PC-3 (cell line): Measurements from ENCODE around the gene TFEB. TPM values are rescaled to one million over a fixed set of nuclear protein-coding genes. Genes with fewer than 3 reads are reported as not detected.

Source experiments
- ATAC-seq: fragments of 200-7000 bp; cut with Tn5 transposase; 2 replicates; pipeline ENCODE4 v1.9.1; 2020; ENCODE audit warnings: mild to moderate bottlenecking, moderate library complexity
- BruUV-seq: library from RNA; stranded (reverse); fragments of 400-500 nt; replicated peaks from 2 replicates; lab custom pipeline; 2021; lab: Mats Ljungman, UMichigan
- CTCF ChIA-PET: fragments of 300-600 bp; sonication (Branson Sonifier 250); formaldehyde crosslinking; loops from one replicate; lab custom pipeline; 2022; ENCODE audit warnings: antibody characterized with exemption; lab: Charles Lee
- POLR2A ChIA-PET: fragments of 300-600 bp; sonication (Branson Sonifier 250); formaldehyde crosslinking; loops from one replicate; lab custom pipeline; 2022; ENCODE audit warnings: antibody characterized with exemption; ENCODE audit not compliant: unreplicated experiment; lab: Charles Lee
- DNase-seq: peaks from one replicate; pipeline ENCODE4 v3.0.0-alpha.2; 2015
- H2AFZ ChIP-seq: fragments of 300-600 bp; sonication (generic); 2 replicates; pipeline ENCODE4 v1.6.0; 2016; ENCODE audit warnings: antibody characterized with exemption, low read length
- H3F3A ChIP-seq: fragments of 300-600 bp; sonication (generic); one replicate; pipeline ENCODE4 v1.6.0; 2017; ENCODE audit warnings: antibody characterized with exemption, low read length, control low read depth, mild to moderate bottlenecking; ENCODE audit not compliant: unreplicated experiment
- H3K27ac ChIP-seq: fragments of 300-600 bp; sonication (generic); 2 replicates; pipeline ENCODE4 v1.5.1; 2016; ENCODE audit warnings: mild to moderate bottlenecking, low read length
- H3K27me3 ChIP-seq: fragments of 300-600 bp; sonication (generic); 2 replicates; pipeline ENCODE4 v1.6.1; 2016; ENCODE audit warnings: low read length, mixed read lengths
- H3K36me3 ChIP-seq: fragments of 300-600 bp; sonication (generic); 2 replicates; pipeline ENCODE4 v1.6.1; 2016; ENCODE audit warnings: low read depth, mixed run types, low read length, mixed read lengths
- H3K4me1 ChIP-seq: fragments of 300-600 bp; sonication (generic); 2 replicates; pipeline ENCODE4 v1.5.1; 2016; ENCODE audit warnings: low read length; ENCODE audit not compliant: insufficient read depth
- H3K4me2 ChIP-seq: fragments of 300-600 bp; sonication (generic); 2 replicates; pipeline ENCODE4 v1.6.0; 2016; ENCODE audit warnings: low read length
- H3K4me3 ChIP-seq: fragments of 300-600 bp; sonication (generic); 2 replicates; pipeline ENCODE4 v1.5.1; 2016; ENCODE audit warnings: mild to moderate bottlenecking, low read length, mixed read lengths
- H3K79me2 ChIP-seq: fragments of 300-600 bp; sonication (generic); 2 replicates; pipeline ENCODE4 v1.6.1; 2017; ENCODE audit warnings: low read length, mixed read lengths
- H3K9ac ChIP-seq: fragments of 300-600 bp; sonication (generic); 2 replicates; pipeline ENCODE4 v1.6.0; 2016; ENCODE audit warnings: mild to moderate bottlenecking, low read length
- H3K9me2 ChIP-seq: fragments of 300-600 bp; sonication (generic); replicated peaks from 2 replicates; pipeline ENCODE4 v1.6.1; 2016; ENCODE audit warnings: mixed run types, low read length, mixed read lengths
- H3K9me3 ChIP-seq: fragments of 300-600 bp; sonication (generic); 2 replicates; pipeline ENCODE4 v1.6.1; 2016; ENCODE audit warnings: low read length, mixed read lengths
- H4K20me1 ChIP-seq: fragments of 300-600 bp; sonication (generic); 2 replicates; pipeline ENCODE4 v1.6.1; 2016; ENCODE audit warnings: low read length, mixed read lengths
- EZH2 ChIP-seq: fragments of 300-600 bp; sonication (generic); IDR thresholded peaks from one replicate; pipeline ENCODE4 v1.6.1; 2017; ENCODE audit warnings: antibody characterized with exemption, mild to moderate bottlenecking, low read length; ENCODE audit not compliant: unreplicated experiment
- EZH2phosphoT487 ChIP-seq: fragments of 300-600 bp; sonication (generic); IDR thresholded peaks from 2 replicates; pipeline ENCODE4 v1.6.1; 2018; ENCODE audit warnings: mild to moderate bottlenecking, antibody characterized with exemption, low read length, borderline replicate concordance
- intact Hi-C: fragments of 100-400 bp; cut with micrococcal nuclease; formaldehyde crosslinking; loops from 2 replicates; pipeline ENCODE4 v1.9.0; 2023
- total RNA-seq: library from RNA; depleted of rRNA; stranded (reverse); fragments of >200 nt; gene quantifications from 2 replicates; pipeline ENCODE4 v1.2.3, GENCODE V29; 2014
- TF ChIP-seq, protein P1 (sequence below): fragments of 300-600 bp; sonication (generic); conservative IDR thresholded peaks from 2 replicates; pipeline ENCODE4 v1.5.1; 2017; ENCODE audit warnings: antibody characterized with exemption, low read depth, mild to moderate bottlenecking, low read length

Gene TFEB
- total RNA-seq, 1 experiment from 2014 or later: 4.2 TPM

DNA sequence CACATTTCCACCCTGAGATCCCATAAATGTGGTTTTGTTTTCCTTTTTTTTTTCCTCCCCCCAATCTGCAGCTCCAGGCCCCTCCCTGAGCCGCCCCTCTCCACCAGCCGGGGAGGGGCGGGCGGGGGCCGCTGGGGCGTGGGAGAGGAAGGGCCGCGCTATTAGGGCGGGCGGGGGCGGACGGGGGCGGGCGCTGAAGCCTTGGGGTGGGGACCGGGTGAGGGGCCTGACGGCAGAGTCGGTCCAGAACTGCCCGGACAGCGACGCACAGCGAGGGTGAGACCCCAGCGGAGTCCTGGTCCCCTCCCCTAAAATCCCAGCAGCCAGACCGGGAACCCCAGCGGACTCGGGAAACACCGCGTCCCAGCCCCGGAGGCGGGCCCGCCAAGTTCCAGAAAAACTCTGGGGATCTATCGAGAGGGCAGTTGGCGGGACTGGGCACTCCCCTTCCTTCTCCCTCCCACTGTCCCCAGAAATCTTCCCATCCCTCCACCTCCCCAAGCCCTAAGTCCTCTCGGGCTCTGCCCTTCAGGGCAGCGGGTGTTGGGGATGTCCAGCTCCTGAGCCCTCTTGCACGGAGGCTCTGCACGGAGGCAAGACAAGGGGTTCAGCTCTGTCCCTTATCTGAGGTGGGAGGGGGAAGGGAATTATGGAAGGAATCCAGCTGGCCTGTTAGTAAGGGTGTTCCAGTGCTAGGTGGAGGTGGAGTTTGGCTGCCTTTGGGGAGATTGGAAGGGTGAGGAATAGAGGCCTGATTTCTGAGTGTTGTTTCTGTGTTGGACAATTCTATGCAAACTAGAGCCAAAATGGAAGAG lies 45.4 kb upstream of the TFEB start, which contains the start of gene PRICKLE4:
Gene PRICKLE4, plus strand, starts transcription at position 232 of the 815 bp plus-strand sequence. CDS start 2,692 bp downstream, outside the sequence.
- Histone ChIP-seq H3K27me3 (no peaks in the 10 kb centered on the region), H3K4me2 (peak within 1 kb of the TSS; percentile 99), H3F3A (no peaks in the 10 kb centered on the region), H3K9me2 (no peaks in the 10 kb centered on the region), H4K20me1 (no peaks in the 10 kb centered on the region), H3K9me3 (no peaks in the 10 kb centered on the region), H3K36me3 (no peaks in the 10 kb centered on the region; the same call in 1 of the 2 replicates), H3K4me1 (peaks cover 18% of the 10 kb centered on the region), H2AFZ (peak within 1 kb of the TSS; percentile 99), H3K4me3 (peak within 1 kb of the TSS; percentile 93), H3K9ac (peak within 1 kb of the TSS; percentile 67), H3K79me2 (peaks cover 6% of the 10 kb centered on the region; the same call in 1 of the 2 replicates), H3K27ac (no peak within 1 kb of the TSS)
- no peak for TF ChIP-seq EZH2
- TF ChIP-seq, protein P1, sequence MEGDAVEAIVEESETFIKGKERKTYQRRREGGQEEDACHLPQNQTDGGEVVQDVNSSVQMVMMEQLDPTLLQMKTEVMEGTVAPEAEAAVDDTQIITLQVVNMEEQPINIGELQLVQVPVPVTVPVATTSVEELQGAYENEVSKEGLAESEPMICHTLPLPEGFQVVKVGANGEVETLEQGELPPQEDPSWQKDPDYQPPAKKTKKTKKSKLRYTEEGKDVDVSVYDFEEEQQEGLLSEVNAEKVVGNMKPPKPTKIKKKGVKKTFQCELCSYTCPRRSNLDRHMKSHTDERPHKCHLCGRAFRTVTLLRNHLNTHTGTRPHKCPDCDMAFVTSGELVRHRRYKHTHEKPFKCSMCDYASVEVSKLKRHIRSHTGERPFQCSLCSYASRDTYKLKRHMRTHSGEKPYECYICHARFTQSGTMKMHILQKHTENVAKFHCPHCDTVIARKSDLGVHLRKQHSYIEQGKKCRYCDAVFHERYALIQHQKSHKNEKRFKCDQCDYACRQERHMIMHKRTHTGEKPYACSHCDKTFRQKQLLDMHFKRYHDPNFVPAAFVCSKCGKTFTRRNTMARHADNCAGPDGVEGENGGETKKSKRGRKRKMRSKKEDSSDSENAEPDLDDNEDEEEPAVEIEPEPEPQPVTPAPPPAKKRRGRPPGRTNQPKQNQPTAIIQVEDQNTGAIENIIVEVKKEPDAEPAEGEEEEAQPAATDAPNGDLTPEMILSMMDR: no peak
- TF ChIP-seq EZH2phosphoT487: no peak
- ATAC-seq (peak; percentile 18), DNase-seq (peak; percentile 35)
- ChIA-PET CTCF (interaction anchor here (0.5 kb wide), 1 partner anchor 26 kb away, joined by 4 read pairs; no protein-coding TSS in a partner anchor), POLR2A (interaction anchor here (0.5 kb wide), 1 partner anchor 144 kb away, joined by 3 read pairs; no protein-coding TSS in a partner anchor)
- BruUV-seq: no TSS peak
- intact Hi-C loops: loop anchor here (1.0 to 10.0 kb wide), 2 partner anchors 264 to 444 kb away; no protein-coding TSS in a partner anchor

DNA sequence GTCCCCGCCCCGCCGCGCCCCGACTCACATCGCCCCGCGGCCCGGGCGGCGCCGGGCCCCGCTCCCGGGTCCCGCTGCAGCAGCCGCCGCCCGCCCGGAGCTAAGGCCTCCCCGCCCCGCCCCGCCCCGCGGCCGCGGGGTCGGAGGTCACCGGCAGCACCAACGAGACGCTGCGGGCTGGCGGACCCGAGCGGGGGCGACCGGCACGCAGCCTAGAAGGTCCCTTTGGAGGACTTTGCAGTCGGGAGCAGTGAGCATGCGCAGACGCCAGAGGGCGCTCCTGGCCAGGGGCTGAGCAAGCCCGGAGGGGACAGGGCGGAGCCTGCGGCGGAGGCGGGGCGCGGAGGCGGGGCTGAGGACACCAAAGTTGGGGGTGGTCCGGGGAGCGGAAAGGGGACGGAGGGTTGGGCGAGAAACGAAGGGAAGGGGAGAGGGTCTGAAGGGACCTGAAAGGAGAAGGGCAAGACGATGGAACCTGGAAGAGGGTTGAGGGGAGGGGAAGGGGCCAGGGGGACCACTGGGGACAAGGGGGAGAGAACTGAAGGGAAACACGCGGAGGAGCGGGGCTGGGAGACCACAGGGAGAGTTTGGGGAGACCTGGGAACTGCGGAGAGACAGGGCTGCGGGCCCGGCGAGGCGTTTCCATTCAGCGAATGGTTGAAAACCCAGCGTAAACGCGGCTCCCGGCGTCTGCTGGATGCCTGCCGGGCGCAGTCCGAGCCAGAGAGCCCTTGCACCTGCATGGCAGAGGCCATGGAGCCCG lies 44.6 kb upstream of the TFEB start, which contains the start of gene FRS3:
Gene FRS3, minus strand, starts transcription at position 113 of the 763 bp plus-strand sequence. CDS start 2,913 bp downstream, outside the sequence.
- TF ChIP-seq, protein P1: peak; percentile 88
- TF ChIP-seq EZH2: no peak
- TF ChIP-seq EZH2phosphoT487: no peak
- Histone ChIP-seq H3K4me1 (peaks cover 15% of the 10 kb centered on the region), H3K36me3 (no peaks in the 10 kb centered on the region; the same call in 1 of the 2 replicates), H4K20me1 (no peaks in the 10 kb centered on the region), H3K9me3 (no peaks in the 10 kb centered on the region), H2AFZ (peak within 1 kb of the TSS; percentile 99), H3K79me2 (peaks cover 6% of the 10 kb centered on the region; the same call in 1 of the 2 replicates), H3K27ac (no peak within 1 kb of the TSS), H3K4me2 (peak within 1 kb of the TSS; percentile 99), H3F3A (no peaks in the 10 kb centered on the region), H3K9ac (peak within 1 kb of the TSS; percentile 67), H3K27me3 (no peaks in the 10 kb centered on the region), H3K9me2 (no peaks in the 10 kb centered on the region), H3K4me3 (peak within 1 kb of the TSS; percentile 93)
- ChIA-PET CTCF (interaction anchor here (0.6 to 1.2 kb wide), 8 partner anchors 39 to 581 kb away, joined by 3 to 5 read pairs (median 3); partner anchors contain the start of genes BYSL and MED20), POLR2A (interaction anchor here (0.6 kb wide), 1 partner anchor 88 kb away, joined by 5 read pairs; no protein-coding TSS in a partner anchor)
- ATAC-seq: peak; percentile 82
- peak; percentile 98 for DNase-seq
- BruUV-seq: no TSS peak
- intact Hi-C loops: loop anchor here (1.0 to 10.0 kb wide), 3 partner anchors 175 to 445 kb away; no protein-coding TSS in a partner anchor
